ENCODE data around the gene PTGDR. TPM values are rescaled to one million over a fixed set of nuclear protein-coding genes. Genes with fewer than 3 reads are reported as not detected.

The PTGDR gene
- total and polyA plus RNA-seq, 9 of the 15 experiments (the other 6 are each of a cell fraction or from before 2014, with no cell fraction given): not detected

DNA sequence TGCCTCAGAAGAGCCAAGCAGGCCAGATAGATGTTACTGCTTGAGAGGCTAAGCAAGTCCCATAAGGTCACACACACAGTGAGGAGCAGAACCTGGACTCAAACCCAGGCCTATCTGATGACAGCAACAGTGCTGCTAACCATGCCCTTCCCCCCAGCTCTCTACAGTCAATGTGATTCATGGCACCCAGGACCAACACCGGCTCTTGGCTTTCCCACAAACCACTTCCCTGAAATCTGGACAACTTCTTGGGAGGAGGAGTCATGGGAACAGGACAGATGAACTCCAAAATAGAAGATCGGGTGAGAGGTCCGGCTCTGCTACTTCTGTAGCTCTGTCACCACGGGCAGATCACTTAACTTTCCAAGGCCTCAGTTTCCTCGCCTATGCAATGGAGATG lies 716 bp upstream of the PTGDR start (continued):
- TF ChIP-seq, protein P1, sequence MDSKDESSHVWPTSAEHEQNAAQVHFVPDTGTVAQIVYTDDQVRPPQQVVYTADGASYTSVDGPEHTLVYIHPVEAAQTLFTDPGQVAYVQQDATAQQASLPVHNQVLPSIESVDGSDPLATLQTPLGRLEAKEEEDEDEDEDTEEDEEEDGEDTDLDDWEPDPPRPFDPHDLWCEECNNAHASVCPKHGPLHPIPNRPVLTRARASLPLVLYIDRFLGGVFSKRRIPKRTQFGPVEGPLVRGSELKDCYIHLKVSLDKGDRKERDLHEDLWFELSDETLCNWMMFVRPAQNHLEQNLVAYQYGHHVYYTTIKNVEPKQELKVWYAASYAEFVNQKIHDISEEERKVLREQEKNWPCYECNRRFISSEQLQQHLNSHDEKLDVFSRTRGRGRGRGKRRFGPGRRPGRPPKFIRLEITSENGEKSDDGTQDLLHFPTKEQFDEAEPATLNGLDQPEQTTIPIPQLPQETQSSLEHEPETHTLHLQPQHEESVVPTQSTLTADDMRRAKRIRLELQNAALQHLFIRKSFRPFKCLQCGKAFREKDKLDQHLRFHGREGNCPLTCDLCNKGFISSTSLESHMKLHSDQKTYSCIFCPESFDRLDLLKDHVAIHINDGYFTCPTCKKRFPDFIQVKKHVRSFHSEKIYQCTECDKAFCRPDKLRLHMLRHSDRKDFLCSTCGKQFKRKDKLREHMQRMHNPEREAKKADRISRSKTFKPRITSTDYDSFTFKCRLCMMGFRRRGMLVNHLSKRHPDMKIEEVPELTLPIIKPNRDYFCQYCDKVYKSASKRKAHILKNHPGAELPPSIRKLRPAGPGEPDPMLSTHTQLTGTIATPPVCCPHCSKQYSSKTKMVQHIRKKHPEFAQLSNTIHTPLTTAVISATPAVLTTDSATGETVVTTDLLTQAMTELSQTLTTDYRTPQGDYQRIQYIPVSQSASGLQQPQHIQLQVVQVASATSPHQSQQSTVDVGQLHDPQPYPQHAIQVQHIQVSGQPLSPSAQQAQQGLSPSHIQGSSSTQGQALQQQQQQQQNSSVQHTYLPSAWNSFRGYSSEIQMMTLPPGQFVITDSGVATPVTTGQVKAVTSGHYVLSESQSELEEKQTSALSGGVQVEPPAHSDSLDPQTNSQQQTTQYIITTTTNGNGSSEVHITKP (IDR thresholded peaks at IDR 0.05; ENCODE audit: partially characterized antibody): no peak

DNA sequence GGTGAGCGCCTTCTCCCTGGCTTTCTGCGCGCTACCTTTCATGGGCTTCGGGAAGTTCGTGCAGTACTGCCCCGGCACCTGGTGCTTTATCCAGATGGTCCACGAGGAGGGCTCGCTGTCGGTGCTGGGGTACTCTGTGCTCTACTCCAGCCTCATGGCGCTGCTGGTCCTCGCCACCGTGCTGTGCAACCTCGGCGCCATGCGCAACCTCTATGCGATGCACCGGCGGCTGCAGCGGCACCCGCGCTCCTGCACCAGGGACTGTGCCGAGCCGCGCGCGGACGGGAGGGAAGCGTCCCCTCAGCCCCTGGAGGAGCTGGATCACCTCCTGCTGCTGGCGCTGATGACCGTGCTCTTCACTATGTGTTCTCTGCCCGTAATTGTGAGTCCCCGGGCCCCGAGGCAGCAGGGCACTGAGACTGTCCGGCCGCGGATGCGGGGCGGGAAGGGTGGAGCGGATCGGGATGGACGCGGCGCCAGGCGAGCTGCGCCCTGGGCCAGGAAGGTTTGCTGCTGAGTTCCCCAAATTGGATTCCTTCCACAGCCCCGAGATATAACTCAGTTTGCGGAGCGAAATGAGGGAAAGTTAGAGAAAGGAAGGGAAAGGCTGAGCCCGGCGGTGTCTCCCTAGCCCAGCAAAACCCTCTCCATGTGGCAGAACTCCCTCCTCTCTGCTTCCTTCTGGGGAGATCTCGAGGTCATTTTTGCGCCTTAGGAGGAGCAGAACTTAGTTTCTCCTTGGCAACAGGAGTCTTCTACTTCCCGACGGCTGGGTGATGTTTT lies 972 bp downstream of the PTGDR start:
- no peak overlapping the region for H3K9ac ChIP-seq (ENCODE audit: insufficient read depth in 1 of 2, low read depth in 2 of 2, low read length in 2 of 2)
- in situ Hi-C loops (cut with MboI): no loop called here
- no peak overlapping the region for H3K27ac ChIP-seq (ENCODE audit: extremely low read depth, low read depth, low read length)
- H2AFZ ChIP-seq (ENCODE audit: low read depth, low read length): no peak overlapping the region
- CTCF ChIA-PET (ENCODE audit: low intra/inter-chr PET ratio): no interaction called here
- H3K9me1 ChIP-seq (ENCODE audit: control insufficient read depth, insufficient read depth, low read length): no peaks in the 10 kb centered on the region
- no peaks in the 10 kb centered on the region for H3K36me3 ChIP-seq (ENCODE audit: control insufficient read depth, insufficient read depth, low read length)
- intact Hi-C loops (cut with micrococcal nuclease): no loop called here
- no TSS peak for BruUV-seq (replicated peaks)
- DNase-seq (ENCODE audit: extremely low read depth in 1 of 4, low spot score in 3 of 4) (no peak), ATAC-seq (no peak), FAIRE-seq (no peak)
- no peaks in the 10 kb centered on the region for H3K9me3 ChIP-seq (replicated peaks; ENCODE audit: control insufficient read depth, insufficient read depth, low read depth, low read length)
- H3K79me2 ChIP-seq (ENCODE audit: control insufficient read depth, insufficient read depth, low read length): no peaks in the 10 kb centered on the region
- H3K4me2 ChIP-seq (ENCODE audit: insufficient read depth, low read length): no peak overlapping the region
- no peaks in the 10 kb centered on the region for H4K20me1 ChIP-seq (replicated peaks; ENCODE audit: control insufficient read depth, insufficient read depth, low read length)
- peaks cover 0 to 15% of the 10 kb centered on the region in 2 experiments; a peak in 2 of 5 replicates for H3K27me3 ChIP-seq (ENCODE audit: control insufficient read depth in 2 of 2, insufficient read depth in 2 of 2, low read length in 2 of 2)
- TF ChIP-seq POLR3G (IDR thresholded peaks at IDR 0.05; ENCODE audit: extremely low read depth, insufficient read length, insufficient replicate concordance): no peak
- WGBS (ENCODE audit: insufficient coverage, low coverage, missing lambda C conversion rate): 23% methylated on average over 16 of the region's 54 CpGs
- H3K4me1 ChIP-seq (replicated peaks in 1 of 2; ENCODE audit: control insufficient read depth in 2 of 2, insufficient read depth in 2 of 2, low read length in 2 of 2): no peaks in the 10 kb centered on the region
- H3K4me3 ChIP-seq: no peak overlapping the region
- POLR2A ChIA-PET: no interaction called here
